Upper lobe of right lung (tissue), 1 donor: ENCODE results near the gene WFS1. TPM values are rescaled to one million over a fixed set of nuclear protein-coding genes. Genes with fewer than 3 reads are reported as not detected.

Experiments
- ATAC-seq: fragments of 200-7000 bp; cut with Tn5 transposase; one replicate; pipeline ENCODE4 v1.9.1; 2020; ENCODE audit warnings: mild to moderate bottlenecking, moderate library complexity
- DNase-seq: peaks from one replicate; pipeline ENCODE4 v3.0.0-alpha.2; 2020
- H3K27ac ChIP-seq: fragments of 200-600 bp; one replicate; pipeline ENCODE4 v1.8.0; 2022
- H3K27me3 ChIP-seq: fragments of 200-600 bp; one replicate; pipeline ENCODE4 v1.8.0; 2022; ENCODE audit warnings: mild to moderate bottlenecking
- H3K36me3 ChIP-seq: fragments of 200-600 bp; one replicate; pipeline ENCODE4 v1.8.0; 2022
- H3K4me1 ChIP-seq: fragments of 200-600 bp; one replicate; pipeline ENCODE4 v1.8.0; 2022
- H3K4me3 ChIP-seq: fragments of 200-600 bp; one replicate; pipeline ENCODE4 v1.8.0; 2022; ENCODE audit warnings: mild to moderate bottlenecking
- H3K9me3 ChIP-seq: fragments of 200-600 bp; one replicate; pipeline ENCODE4 v1.8.0; 2022
- CTCF ChIP-seq: fragments of 200-600 bp; IDR thresholded peaks from one replicate; pipeline ENCODE4 v1.8.0; 2022; ENCODE audit warnings: antibody characterized with exemption
- intact Hi-C: fragments of 100-400 bp; cut with DNase I; formaldehyde crosslinking; loops from one replicate; pipeline ENCODE4 v1.11.0; 2022
- total RNA-seq: library from RNA; stranded (reverse); fragmentation: NEBNext Ultra II Directional; extraction: Animal tissue kit (Norgen Biotek cat#: 25700); gene quantifications from one replicate; pipeline ENCODE4 v1.2.1, GENCODE V29; 2021
- donor health status: DM: no; HTN: yes; CAD: no; lungs with severe emphysema.

Gene WFS1
- total RNA-seq, 1 donor from 2014 or later = 110 TPM

- Histone ChIP-seq H3K36me3 (no peaks in the 10 kb centered on the region), H3K27me3 (peaks cover 17% of the 10 kb centered on the region), H3K27ac (no peak overlapping the region), H3K4me3 (no peak overlapping the region), H3K4me1 (no peaks in the 10 kb centered on the region), H3K9me3 (no peaks in the 10 kb centered on the region)
- ATAC-seq (no peak), DNase-seq (no peak)
- TF ChIP-seq CTCF = peak; percentile 52
- intact Hi-C loops = no loop called here
Observed at GRCh38 chr4:6331018-6331417, 61.4 kb downstream of the WFS1 start.

GRCh38 chr4:6331468-6331867 is 61.8 kb downstream of the WFS1 start:
- H3K36me3 ChIP-seq = no peaks in the 10 kb centered on the region
- DNase-seq (no peak), ATAC-seq (no peak)
- peaks cover 17% of the 10 kb centered on the region for H3K27me3 ChIP-seq
- H3K9me3 ChIP-seq = no peaks in the 10 kb centered on the region
- no peak for TF ChIP-seq CTCF
- intact Hi-C loops = no loop called here
- no peak overlapping the region for H3K4me3 ChIP-seq
- no peaks in the 10 kb centered on the region for H3K4me1 ChIP-seq
- no peak overlapping the region for H3K27ac ChIP-seq

GRCh38 chr4:6332042-6332668 is 62.5 kb downstream of the WFS1 start:
- Histone ChIP-seq H3K4me1 (no peaks in the 10 kb centered on the region), H3K27ac (no peak overlapping the region), H3K36me3 (no peaks in the 10 kb centered on the region), H3K27me3 (peaks cover 14% of the 10 kb centered on the region), H3K4me3 (no peak overlapping the region), H3K9me3 (no peaks in the 10 kb centered on the region)
- peak; percentile 63 for TF ChIP-seq CTCF
- no peak for DNase-seq
- ATAC-seq = peak; percentile 45
- intact Hi-C loops = no loop called here

- Histone ChIP-seq H3K4me1 (no peaks in the 10 kb centered on the region), H3K4me3 (no peak overlapping the region), H3K36me3 (no peaks in the 10 kb centered on the region), H3K27me3 (peaks cover 19% of the 10 kb centered on the region), H3K27ac (no peak overlapping the region), H3K9me3 (no peaks in the 10 kb centered on the region)
- ATAC-seq (no peak), DNase-seq (no peak)
- intact Hi-C loops = no loop called here
- no peak for TF ChIP-seq CTCF
Observed at GRCh38 chr4:6332669-6333050, 63.0 kb downstream of the WFS1 start.

GRCh38 chr4:6333301-6334202 is 63.9 kb downstream of the WFS1 start:
- H3K4me1 ChIP-seq = no peaks in the 10 kb centered on the region
- H3K4me3 ChIP-seq = no peak overlapping the region
- no peaks in the 10 kb centered on the region for H3K36me3 ChIP-seq
- TF ChIP-seq CTCF = peak; percentile 44
- no peak overlapping the region for H3K27ac ChIP-seq
- ATAC-seq = no peak
- H3K9me3 ChIP-seq = no peaks in the 10 kb centered on the region
- no peak for DNase-seq
- H3K27me3 ChIP-seq = peaks cover 24% of the 10 kb centered on the region
- intact Hi-C loops = no loop called here
